ENCODE data around the gene WDR18. TPM values are rescaled to one million over a fixed set of nuclear protein-coding genes. Genes with fewer than 3 reads are reported as not detected.
A peak's percentile ranks its signal among the peaks of the same experiment; 100 is the strongest.

WDR18 gene
- total RNA-seq, 1 donor from 2014 or later: 19.4 TPM

- no peaks in the 10 kb centered on the region for H3K9me3 ChIP-seq (replicated peaks)
- no peaks in the 10 kb centered on the region for H3K36me3 ChIP-seq
- TF ChIP-seq, protein P1, sequence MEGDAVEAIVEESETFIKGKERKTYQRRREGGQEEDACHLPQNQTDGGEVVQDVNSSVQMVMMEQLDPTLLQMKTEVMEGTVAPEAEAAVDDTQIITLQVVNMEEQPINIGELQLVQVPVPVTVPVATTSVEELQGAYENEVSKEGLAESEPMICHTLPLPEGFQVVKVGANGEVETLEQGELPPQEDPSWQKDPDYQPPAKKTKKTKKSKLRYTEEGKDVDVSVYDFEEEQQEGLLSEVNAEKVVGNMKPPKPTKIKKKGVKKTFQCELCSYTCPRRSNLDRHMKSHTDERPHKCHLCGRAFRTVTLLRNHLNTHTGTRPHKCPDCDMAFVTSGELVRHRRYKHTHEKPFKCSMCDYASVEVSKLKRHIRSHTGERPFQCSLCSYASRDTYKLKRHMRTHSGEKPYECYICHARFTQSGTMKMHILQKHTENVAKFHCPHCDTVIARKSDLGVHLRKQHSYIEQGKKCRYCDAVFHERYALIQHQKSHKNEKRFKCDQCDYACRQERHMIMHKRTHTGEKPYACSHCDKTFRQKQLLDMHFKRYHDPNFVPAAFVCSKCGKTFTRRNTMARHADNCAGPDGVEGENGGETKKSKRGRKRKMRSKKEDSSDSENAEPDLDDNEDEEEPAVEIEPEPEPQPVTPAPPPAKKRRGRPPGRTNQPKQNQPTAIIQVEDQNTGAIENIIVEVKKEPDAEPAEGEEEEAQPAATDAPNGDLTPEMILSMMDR (IDR thresholded peaks at IDR 0.05; ENCODE audit: borderline replicate concordance): no peak
- H3K27ac ChIP-seq (replicated peaks): no peak overlapping the region
- no peak for DNase-seq
- H3K4me1 ChIP-seq: peaks cover 31% of the 10 kb centered on the region
- H3K27me3 ChIP-seq (ENCODE audit: low read depth): peaks cover 8% of the 10 kb centered on the region
- intact Hi-C loops (cut with micrococcal nuclease): no loop called here
- no peak overlapping the region for H3K4me3 ChIP-seq
Measured at GRCh38 chr19:980133-980998, 3.8 kb upstream of the WDR18 start.

DNA sequence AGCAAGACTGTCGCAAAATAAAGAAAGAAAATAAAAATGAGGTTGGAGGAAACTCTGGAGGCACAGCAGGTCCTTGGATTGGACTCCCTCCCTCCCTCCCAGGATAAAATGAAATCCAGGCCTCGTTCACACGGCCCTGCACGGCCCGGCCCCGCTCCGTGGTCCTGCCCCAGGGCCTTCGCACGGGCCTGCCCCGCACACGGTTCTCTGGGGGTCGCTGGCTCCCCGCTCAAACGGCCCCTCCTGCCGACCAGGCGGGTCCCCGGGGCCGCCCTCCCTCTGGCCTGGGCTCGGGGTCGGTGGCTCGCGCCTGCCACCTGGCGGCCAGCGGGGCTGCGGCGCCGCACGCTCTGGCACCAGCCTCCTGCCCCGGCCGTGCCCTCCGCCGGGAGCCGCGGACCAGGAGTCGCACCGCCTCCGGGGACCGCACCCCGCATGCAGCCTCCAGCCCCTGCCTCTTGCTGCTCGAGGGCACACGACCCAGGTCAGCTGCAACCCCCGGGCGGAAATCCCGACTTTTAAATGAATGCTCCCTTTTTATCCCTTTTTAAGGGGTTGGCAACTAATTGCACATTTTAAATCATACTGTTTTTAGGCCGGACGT, 1.5 kb upstream of the WDR18 start:
- Histone ChIP-seq H3K27ac (replicated peaks) (peak overlapping the region; percentile 89), H3K4me1 (peaks cover 35% of the 10 kb centered on the region), H3K4me3 (peak overlapping the region; percentile 60), H3K9me3 (replicated peaks) (no peaks in the 10 kb centered on the region), H3K36me3 (peaks cover 15% of the 10 kb centered on the region), H3K27me3 (ENCODE audit: low read depth) (peaks cover 8% of the 10 kb centered on the region)
- intact Hi-C loops (cut with micrococcal nuclease): loop anchor here (2.0 kb wide), 1 partner anchor 60 kb away; no protein-coding TSS in a partner anchor
- TF ChIP-seq, protein P1 (IDR thresholded peaks at IDR 0.05; ENCODE audit: borderline replicate concordance): peak; percentile 96
- peak; percentile 74 for DNase-seq

- Histone ChIP-seq H3K4me1 (peaks cover 35% of the 10 kb centered on the region), H3K27me3 (ENCODE audit: low read depth) (no peaks in the 10 kb centered on the region), H3K4me3 (no peak overlapping the region), H3K9me3 (replicated peaks) (no peaks in the 10 kb centered on the region), H3K36me3 (peaks cover 43% of the 10 kb centered on the region), H3K27ac (replicated peaks) (no peak overlapping the region)
- TF ChIP-seq, protein P1 (IDR thresholded peaks at IDR 0.05; ENCODE audit: borderline replicate concordance): no peak
- DNase-seq: no peak
- intact Hi-C loops (cut with micrococcal nuclease): no loop called here
Measured at GRCh38 chr19:986083-986482, 1.9 kb downstream of the WDR18 start.

GRCh38 chr19:988081-988480, 3.9 kb downstream of the WDR18 start:
- H3K4me1 ChIP-seq: peaks cover 26% of the 10 kb centered on the region
- no peaks in the 10 kb centered on the region for H3K27me3 ChIP-seq (ENCODE audit: low read depth)
- TF ChIP-seq, protein P1 (IDR thresholded peaks at IDR 0.05; ENCODE audit: borderline replicate concordance): no peak
- no peak for DNase-seq
- peaks cover 51% of the 10 kb centered on the region for H3K36me3 ChIP-seq
- no peak overlapping the region for H3K4me3 ChIP-seq
- H3K9me3 ChIP-seq (replicated peaks): no peaks in the 10 kb centered on the region
- intact Hi-C loops (cut with micrococcal nuclease): no loop called here
- H3K27ac ChIP-seq (replicated peaks): no peak overlapping the region

- no peaks in the 10 kb centered on the region for H3K27me3 ChIP-seq (ENCODE audit: low read depth)
Measured at GRCh38 chr19:988510-988909, 4.4 kb downstream of the WDR18 start.

More at GRCh38 chr19:988510-988909, 4.4 kb downstream of the WDR18 start:
- Histone ChIP-seq H3K4me1 (peaks cover 22% of the 10 kb centered on the region), H3K4me3 (no peak overlapping the region), H3K9me3 (replicated peaks) (no peaks in the 10 kb centered on the region), H3K36me3 (peaks cover 54% of the 10 kb centered on the region), H3K27ac (replicated peaks) (no peak overlapping the region)
- no peak for DNase-seq
- intact Hi-C loops (cut with micrococcal nuclease): no loop called here
- TF ChIP-seq, protein P1 (IDR thresholded peaks at IDR 0.05; ENCODE audit: borderline replicate concordance): no peak
